ENCODE measurements around the gene ANK3. TPM values are rescaled to one million over a fixed set of nuclear protein-coding genes. Genes with fewer than 3 reads are reported as not detected.

Gene ANK3
- polyA plus RNA-seq, 1 experiment, result 0.13 TPM

- no peak overlapping the region for H3K4me3 ChIP-seq (ENCODE audit: low read depth, low read length)
- TF ChIP-seq CTCF (IDR thresholded peaks at IDR 0.05; ENCODE audit: insufficient read depth, low read depth, low read length), result no peak
- DNase-seq (ENCODE audit: low read depth), result no peak
- no peaks in the 10 kb centered on the region for H3K36me3 ChIP-seq (ENCODE audit: control insufficient read depth, insufficient read depth, low read length)
- ChIA-PET POLR2A (no interaction called here), CTCF (no interaction called here)
- no peaks in the 10 kb centered on the region for H3K27me3 ChIP-seq (ENCODE audit: control insufficient read depth, insufficient read depth, low read length)
These were observed 66.5 kb downstream of the ANK3 start for GRCh38 chr10:60323162-60323561.

GRCh38 chr10:60320666-60321065 is 69.0 kb downstream of the ANK3 start:
- TF ChIP-seq CTCF (IDR thresholded peaks at IDR 0.05; ENCODE audit: insufficient read depth, low read depth, low read length), result no peak
- ChIA-PET POLR2A (no interaction called here), CTCF (no interaction called here)
- DNase-seq (ENCODE audit: low read depth), result no peak
- Histone ChIP-seq H3K4me3 (ENCODE audit: low read depth, low read length) (no peak overlapping the region), H3K27me3 (ENCODE audit: control insufficient read depth, insufficient read depth, low read length) (no peaks in the 10 kb centered on the region), H3K36me3 (ENCODE audit: control insufficient read depth, insufficient read depth, low read length) (no peaks in the 10 kb centered on the region)

GRCh38 chr10:60316029-60316428 is 73.6 kb downstream of the ANK3 start:
- H3K27me3 ChIP-seq (ENCODE audit: control insufficient read depth, insufficient read depth, low read length), result no peaks in the 10 kb centered on the region
- no peak overlapping the region for H3K4me3 ChIP-seq (ENCODE audit: low read depth, low read length)
- ChIA-PET CTCF (interaction anchor here (1.3 kb wide), 1 partner anchor 8 kb away, joined by 3 read pairs; no protein-coding TSS in a partner anchor), POLR2A (no interaction called here)
- TF ChIP-seq CTCF (IDR thresholded peaks at IDR 0.05; ENCODE audit: insufficient read depth, low read depth, low read length), result no peak
- DNase-seq (ENCODE audit: low read depth), result no peak
- no peaks in the 10 kb centered on the region for H3K36me3 ChIP-seq (ENCODE audit: control insufficient read depth, insufficient read depth, low read length)

GRCh38 chr10:60315311-60315710 is 74.4 kb downstream of the ANK3 start:
- ChIA-PET CTCF (interaction anchor here (0.5 to 1.3 kb wide), 2 partner anchors 9 to 407 kb away, joined by 3 to 4 read pairs; no protein-coding TSS in a partner anchor), POLR2A (no interaction called here)
- Histone ChIP-seq H3K27me3 (ENCODE audit: control insufficient read depth, insufficient read depth, low read length) (no peaks in the 10 kb centered on the region), H3K4me3 (ENCODE audit: low read depth, low read length) (no peak overlapping the region), H3K36me3 (ENCODE audit: control insufficient read depth, insufficient read depth, low read length) (no peaks in the 10 kb centered on the region)
- TF ChIP-seq CTCF (IDR thresholded peaks at IDR 0.05; ENCODE audit: insufficient read depth, low read depth, low read length), result no peak
- no peak for DNase-seq (ENCODE audit: low read depth)

- TF ChIP-seq CTCF (IDR thresholded peaks at IDR 0.05; ENCODE audit: insufficient read depth, low read depth, low read length), result no peak
- Histone ChIP-seq H3K36me3 (ENCODE audit: control insufficient read depth, insufficient read depth, low read length) (no peaks in the 10 kb centered on the region), H3K4me3 (ENCODE audit: low read depth, low read length) (no peak overlapping the region), H3K27me3 (ENCODE audit: control insufficient read depth, insufficient read depth, low read length) (no peaks in the 10 kb centered on the region)
- ChIA-PET CTCF (interaction anchor here (1.2 to 1.3 kb wide), 2 partner anchors 10 to 21 kb away, joined by 3 to 5 read pairs; no protein-coding TSS in a partner anchor), POLR2A (no interaction called here)
- no peak for DNase-seq (ENCODE audit: low read depth)
These were observed 75.4 kb downstream of the ANK3 start for GRCh38 chr10:60314069-60314940.

All from BJ (cell line).